ENCODE measurements around the gene CENPW. TPM values are rescaled to one million over a fixed set of nuclear protein-coding genes. Genes with fewer than 3 reads are reported as not detected.

CENPW gene
- 10 to 100 TPM in 1 of 6 donors, 1 to 10 TPM in 5; 2.3 to 10.6 (median 5.1) TPM for polyA plus RNA-seq (ENCODE audit: low read depth in 6 of 6)

DNA sequence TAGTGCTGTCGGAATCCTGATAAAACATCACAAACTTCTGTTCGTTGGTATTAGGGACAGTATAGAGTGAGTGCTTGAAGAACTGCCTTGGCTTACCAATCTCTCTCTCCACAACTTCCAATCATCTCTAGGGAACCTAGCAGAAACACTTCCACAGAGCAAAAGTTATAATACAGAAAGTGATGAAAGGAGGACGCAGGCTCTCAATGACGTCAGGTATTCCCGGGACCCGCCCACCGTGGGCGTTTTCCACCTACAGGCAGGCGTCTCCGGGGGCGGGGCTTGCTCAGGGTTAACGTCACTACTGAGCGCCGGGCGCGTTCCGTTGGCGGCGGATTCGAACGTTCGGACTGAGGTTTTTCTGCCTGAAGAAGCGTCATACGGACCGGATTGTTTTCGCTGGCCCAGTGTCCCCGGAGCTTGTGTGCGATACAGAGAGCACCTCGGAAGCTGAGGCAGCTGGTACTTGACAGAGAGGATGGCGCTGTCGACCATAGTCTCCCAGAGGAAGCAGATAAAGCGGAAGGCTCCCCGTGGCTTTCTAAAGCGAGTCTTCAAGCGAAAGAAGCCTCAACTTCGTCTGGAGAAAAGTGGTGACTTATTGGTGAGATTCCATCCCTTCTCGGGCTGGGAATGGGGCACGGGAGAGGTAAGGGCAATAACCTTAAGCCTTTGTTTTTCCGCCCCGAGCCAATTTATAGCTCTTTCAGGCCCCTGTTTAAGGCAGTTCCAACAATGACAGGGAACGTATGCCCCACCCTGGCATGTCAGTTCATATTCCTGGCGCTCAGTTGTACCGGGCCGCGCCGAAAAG is at the start of gene CENPW:
Gene CENPW (plus strand): TSS at position 320 of the 814 bp plus-strand sequence. CDS start 159 bp downstream, at position 479.
- Mint-ChIP-seq H3K4me3 (no peak within 1 kb of the TSS), H3K27ac (no peak within 1 kb of the TSS), H3K36me3 (no peaks in the 10 kb centered on the region), H3K4me1 (peaks cover 0 to 5% (median 5%) of the 10 kb centered on the region in 3 donors), H3K9me3 (no peaks in the 10 kb centered on the region), H3K27me3 (no peaks in the 10 kb centered on the region)
- ATAC-seq (ENCODE audit: low read depth in 2 of 2), result peak; percentile 93 to 94
- peak; percentile 87 for DNase-seq

GRCh38 chr6:126293891-126294524 is 45.9 kb upstream of the CENPW start:
- no peaks in the 10 kb centered on the region for H3K9me3 Mint-ChIP-seq
- no peaks in the 10 kb centered on the region for H3K27me3 Mint-ChIP-seq
- H3K36me3 Mint-ChIP-seq, result no peaks in the 10 kb centered on the region
- ATAC-seq (ENCODE audit: low read depth in 2 of 2), result no peak
- H3K4me1 Mint-ChIP-seq, result no peaks in the 10 kb centered on the region
- H3K27ac Mint-ChIP-seq, result no peak overlapping the region
- DNase-seq, result no peak
- no peak overlapping the region for H3K4me3 Mint-ChIP-seq

- Mint-ChIP-seq H3K4me1 (peaks cover 0 to 3% (median 2%) of the 10 kb centered on the region in 3 donors), H3K27ac (no peak overlapping the region), H3K36me3 (no peaks in the 10 kb centered on the region), H3K27me3 (no peaks in the 10 kb centered on the region), H3K9me3 (no peaks in the 10 kb centered on the region), H3K4me3 (no peak overlapping the region)
- DNase-seq (no peak), ATAC-seq (ENCODE audit: low read depth in 2 of 2) (no peak)
Measured at GRCh38 chr6:126300126-126300525, 39.8 kb upstream of the CENPW start.

- Mint-ChIP-seq H3K9me3 (no peaks in the 10 kb centered on the region), H3K4me3 (no peak overlapping the region), H3K4me1 (peaks cover 0 to 3% (median 2%) of the 10 kb centered on the region in 3 donors), H3K27me3 (no peaks in the 10 kb centered on the region), H3K36me3 (no peaks in the 10 kb centered on the region), H3K27ac (no peak overlapping the region)
- no peak for ATAC-seq (ENCODE audit: low read depth in 2 of 2)
- no peak for DNase-seq
Measured at GRCh38 chr6:126300735-126301134, 39.2 kb upstream of the CENPW start.

GRCh38 chr6:126302191-126302590 is 37.7 kb upstream of the CENPW start:
- peaks cover 0 to 3% (median 2%) of the 10 kb centered on the region in 3 donors for H3K4me1 Mint-ChIP-seq
- no peaks in the 10 kb centered on the region for H3K27me3 Mint-ChIP-seq
- H3K4me3 Mint-ChIP-seq, result no peak overlapping the region
- ATAC-seq (ENCODE audit: low read depth in 2 of 2) (no peak), DNase-seq (no peak)
- H3K36me3 Mint-ChIP-seq, result no peaks in the 10 kb centered on the region
- H3K27ac Mint-ChIP-seq, result no peak overlapping the region
- H3K9me3 Mint-ChIP-seq, result no peaks in the 10 kb centered on the region

- Mint-ChIP-seq H3K36me3 (no peaks in the 10 kb centered on the region), H3K9me3 (no peaks in the 10 kb centered on the region), H3K4me3 (no peak overlapping the region), H3K27ac (no peak overlapping the region), H3K27me3 (peaks cover 0 to 4% (median 0%) of the 10 kb centered on the region in 3 donors), H3K4me1 (no peaks in the 10 kb centered on the region)
- no peak for DNase-seq
- ATAC-seq (ENCODE audit: low read depth in 2 of 2), result no peak
Measured at GRCh38 chr6:126307849-126308248, 32.1 kb upstream of the CENPW start.

GRCh38 chr6:126308362-126308761 is 31.6 kb upstream of the CENPW start:
- DNase-seq (no peak), ATAC-seq (ENCODE audit: low read depth in 2 of 2) (no peak)
- Mint-ChIP-seq H3K27ac (no peak overlapping the region), H3K4me1 (no peaks in the 10 kb centered on the region), H3K9me3 (no peaks in the 10 kb centered on the region), H3K36me3 (no peaks in the 10 kb centered on the region), H3K27me3 (peaks cover 0 to 4% (median 0%) of the 10 kb centered on the region in 3 donors), H3K4me3 (no peak overlapping the region)

- no peak overlapping the region for H3K4me3 Mint-ChIP-seq
- no peak for DNase-seq
Measured at GRCh38 chr6:126312013-126312665, 27.8 kb upstream of the CENPW start.

DNA sequence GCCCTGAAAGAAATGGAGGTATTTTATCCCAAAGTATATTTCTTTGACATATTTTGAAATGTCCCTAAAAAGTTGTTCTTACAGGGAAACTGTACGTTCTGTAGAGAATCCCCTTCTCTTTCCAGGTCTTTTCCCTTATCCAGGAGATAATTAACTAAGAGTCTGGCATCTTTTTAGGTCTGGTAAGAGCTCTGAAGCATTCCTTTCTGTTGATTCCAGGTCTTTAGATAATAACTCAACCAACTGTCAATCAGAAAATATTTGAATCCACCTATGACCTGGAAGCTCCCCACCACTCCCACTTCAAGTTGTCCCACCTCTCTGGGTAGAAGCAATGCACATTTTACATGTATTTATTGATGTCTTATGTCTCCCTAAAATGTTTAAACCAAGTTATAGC is 26.0 kb upstream of the CENPW start:
- Mint-ChIP-seq H3K36me3 (no peaks in the 10 kb centered on the region), H3K27me3 (peaks cover 0 to 4% (median 0%) of the 10 kb centered on the region in 3 donors), H3K27ac (no peak overlapping the region), H3K4me3 (no peak overlapping the region), H3K4me1 (no peaks in the 10 kb centered on the region), H3K9me3 (no peaks in the 10 kb centered on the region)
- ATAC-seq (ENCODE audit: low read depth in 2 of 2), result no peak
- DNase-seq, result no peak

More at GRCh38 chr6:126312013-126312665, 27.8 kb upstream of the CENPW start:
- Mint-ChIP-seq H3K36me3 (no peaks in the 10 kb centered on the region), H3K27ac (no peak overlapping the region), H3K4me1 (no peaks in the 10 kb centered on the region), H3K9me3 (no peaks in the 10 kb centered on the region), H3K27me3 (peaks cover 0 to 4% (median 0%) of the 10 kb centered on the region in 3 donors)
- ATAC-seq (ENCODE audit: low read depth in 2 of 2), result no peak

DNA sequence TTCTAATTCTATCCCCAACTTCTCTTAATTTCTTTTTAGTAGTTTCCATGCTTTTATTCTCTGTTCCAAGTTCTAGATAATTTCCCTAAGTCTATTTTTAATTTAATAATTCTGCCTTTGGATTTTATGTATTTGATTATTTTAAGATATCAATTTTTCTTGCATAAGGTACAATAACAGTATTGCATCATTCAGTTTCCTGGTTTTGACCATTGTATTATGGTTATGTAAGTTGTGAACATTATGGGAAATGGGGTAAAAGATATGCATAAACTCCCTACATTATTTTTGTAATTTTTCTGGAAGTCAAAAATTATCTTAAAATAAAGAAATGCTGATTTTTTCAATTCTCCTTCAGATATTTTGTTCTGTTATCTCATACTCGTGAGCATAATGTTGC is 21.1 kb upstream of the CENPW start:
- Mint-ChIP-seq H3K27me3 (peaks cover 7 to 11% (median 8%) of the 10 kb centered on the region in 3 donors), H3K27ac (no peak overlapping the region), H3K4me3 (no peak overlapping the region), H3K9me3 (no peaks in the 10 kb centered on the region), H3K36me3 (no peaks in the 10 kb centered on the region), H3K4me1 (no peaks in the 10 kb centered on the region)
- DNase-seq (no peak), ATAC-seq (ENCODE audit: low read depth in 2 of 2) (no peak)

- Mint-ChIP-seq H3K9me3 (peaks cover 0 to 2% (median 0%) of the 10 kb centered on the region in 7 donors), H3K36me3 (no peaks in the 10 kb centered on the region), H3K27ac (no peak overlapping the region), H3K27me3 (no peaks in the 10 kb centered on the region), H3K4me1 (no peaks in the 10 kb centered on the region), H3K4me3 (no peak overlapping the region)
- ATAC-seq (ENCODE audit: low read depth in 2 of 2) (no peak), DNase-seq (no peak)
Measured at GRCh38 chr6:126333729-126334128, 6.2 kb upstream of the CENPW start.

DNA sequence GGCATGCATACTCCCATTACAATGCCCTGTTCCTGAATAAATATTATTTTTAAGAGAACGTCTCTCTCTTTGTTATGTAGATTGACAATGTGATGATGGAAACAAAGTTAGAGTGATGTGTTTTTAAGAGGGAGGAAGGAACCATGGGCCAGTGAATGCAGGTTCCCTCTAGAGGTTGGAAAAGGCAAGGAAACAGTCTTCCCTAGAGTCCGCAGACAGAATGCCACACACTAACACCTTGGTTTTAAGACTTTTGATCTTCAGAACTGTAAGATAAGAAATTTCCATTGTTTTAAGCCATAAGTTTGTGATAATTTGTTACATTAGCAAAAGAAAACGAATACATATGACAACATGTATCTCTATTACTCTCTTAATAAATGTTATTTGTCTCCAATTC is 4.7 kb upstream of the CENPW start:
- H3K4me1 Mint-ChIP-seq, result no peaks in the 10 kb centered on the region
- ATAC-seq (ENCODE audit: low read depth in 2 of 2) (no peak), DNase-seq (no peak)
- H3K27me3 Mint-ChIP-seq, result no peaks in the 10 kb centered on the region
- no peaks in the 10 kb centered on the region for H3K36me3 Mint-ChIP-seq
- no peak overlapping the region for H3K4me3 Mint-ChIP-seq
- H3K27ac Mint-ChIP-seq, result no peak overlapping the region
- H3K9me3 Mint-ChIP-seq, result peaks cover 0 to 2% (median 0%) of the 10 kb centered on the region in 7 donors

DNA sequence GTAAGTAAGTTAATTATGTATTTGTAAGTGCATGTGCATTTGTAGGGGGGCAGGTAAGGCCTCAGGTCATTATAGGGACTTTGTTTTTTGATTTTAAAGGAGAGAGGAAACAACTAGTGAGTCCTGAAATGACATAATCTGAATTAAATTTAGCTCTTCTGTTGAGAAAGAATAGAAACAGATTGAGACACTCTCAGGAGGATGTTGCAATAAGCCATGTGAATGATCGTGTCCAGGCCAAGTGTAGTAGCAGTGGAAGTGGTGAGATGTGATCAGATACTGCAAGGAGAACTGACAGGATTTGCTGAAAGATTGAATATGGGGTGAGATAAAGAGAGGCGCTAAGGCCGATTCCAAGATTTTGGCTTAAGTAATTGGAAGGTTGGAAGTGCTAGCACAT is 2.6 kb upstream of the CENPW start:
- no peak for DNase-seq
- Mint-ChIP-seq H3K4me1 (peaks cover 0 to 5% (median 5%) of the 10 kb centered on the region in 3 donors), H3K27ac (no peak overlapping the region), H3K27me3 (no peaks in the 10 kb centered on the region), H3K36me3 (no peaks in the 10 kb centered on the region), H3K9me3 (peaks cover 0 to under 1% (median 0%) of the 10 kb centered on the region in 7 donors), H3K4me3 (no peak overlapping the region)
- ATAC-seq (ENCODE audit: low read depth in 2 of 2), result no peak

Data from naive B cell (primary cell).